ENCODE measurements around the gene CRYL1. TPM values are rescaled to one million over a fixed set of nuclear protein-coding genes. Genes with fewer than 3 reads are reported as not detected.

The CRYL1 gene
- total and polyA plus RNA-seq, 2 of the 13 experiments (the other 11 are each of a cell fraction or from before 2014, with no cell fraction given) = 57.2 to 115 TPM

DNA sequence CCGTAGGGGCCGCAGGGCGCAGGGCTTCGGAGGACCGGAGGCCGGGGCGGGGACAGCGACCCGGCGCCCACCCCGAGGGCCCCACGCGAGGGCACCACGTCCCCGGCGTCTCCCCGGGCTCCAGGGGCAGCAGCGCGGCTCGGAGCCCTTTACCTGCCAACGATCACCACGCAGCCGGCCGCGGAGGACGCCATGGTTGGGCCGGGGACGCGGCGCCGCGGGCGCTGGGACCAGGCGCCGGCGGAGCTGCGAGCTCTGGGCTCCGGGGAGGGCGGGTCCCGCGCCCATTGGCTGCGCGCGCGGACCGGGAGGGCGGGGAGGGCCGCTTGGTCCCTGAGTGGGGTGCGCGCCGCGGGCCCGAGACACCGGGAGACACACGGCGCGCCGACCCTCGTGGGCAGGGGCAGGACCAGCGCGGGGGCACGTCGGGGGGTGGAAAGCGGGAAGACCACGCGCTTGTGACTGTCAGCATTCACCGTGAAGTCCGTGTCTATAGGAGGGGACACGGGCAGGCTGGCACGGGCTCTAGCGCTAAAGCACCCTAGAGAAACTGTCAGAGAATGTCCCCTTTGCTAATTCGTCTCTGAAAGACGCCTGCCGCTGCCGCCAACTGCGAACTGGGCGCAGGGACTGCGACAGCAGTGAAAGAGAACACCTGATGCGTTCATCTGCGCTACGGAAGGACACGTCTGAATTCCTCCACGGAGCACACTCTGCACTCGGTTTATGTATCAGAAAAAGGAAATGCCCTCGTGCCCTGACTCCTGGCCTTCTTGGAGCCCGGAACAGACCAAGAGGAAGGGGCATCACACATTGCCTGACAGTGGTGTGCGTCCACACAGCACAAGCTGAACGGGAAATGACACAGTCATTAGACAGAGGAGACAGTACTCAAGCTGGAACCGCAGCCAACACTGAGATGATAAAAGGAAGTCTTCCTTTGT is at the start of gene CRYL1 (continued):
- TF ChIP-seq ZHX2 (IDR thresholded peaks at IDR 0.05; ENCODE audit: low read depth) (peak; percentile 34; the same call in 1 of the 2 replicates), ZHX2 (CRISPR knock-in tag; IDR thresholded peaks at IDR 0.05; ENCODE audit: borderline replicate concordance) (0 out of 2 replicates have a peak, but pooled peaks have one; percentile 25), ZNF367 (CRISPR knock-in tag; IDR thresholded peaks at IDR 0.05; ENCODE audit: borderline replicate concordance) (no peak), ZNF570 (CRISPR knock-in tag; IDR thresholded peaks at IDR 0.05; ENCODE audit: borderline replicate concordance) (no peak), ZNF563 (CRISPR knock-in tag; IDR thresholded peaks at IDR 0.05) (peak; percentile 86), ASH2L (IDR thresholded peaks at IDR 0.05; ENCODE audit: insufficient read length, low read depth, low read length) (peak; percentile 80), ZNF784 (CRISPR knock-in tag; IDR thresholded peaks at IDR 0.05; ENCODE audit: borderline replicate concordance) (peak; percentile 16; the same call in 1 of the 2 replicates), ZNF121 (CRISPR knock-in tag; IDR thresholded peaks at IDR 0.05) (no peak), BATF2 (CRISPR knock-in tag; IDR thresholded peaks at IDR 0.05) (no peak), EED (CRISPR knock-in tag; IDR thresholded peaks at IDR 0.05) (0 out of 2 replicates have a peak, but pooled peaks have one; percentile 45), TRIM24 (CRISPR knock-in tag; IDR thresholded peaks at IDR 0.05) (no peak), HOMEZ (CRISPR knock-in tag; IDR thresholded peaks at IDR 0.05; ENCODE audit: low read depth) (no peak), GABPB1 (CRISPR knock-in tag; IDR thresholded peaks at IDR 0.05) (peak; percentile 58), ZGPAT (CRISPR knock-in tag; IDR thresholded peaks at IDR 0.05) (0 out of 2 replicates have a peak, but pooled peaks have one; percentile 19)
- TF ChIP-seq, protein P1, sequence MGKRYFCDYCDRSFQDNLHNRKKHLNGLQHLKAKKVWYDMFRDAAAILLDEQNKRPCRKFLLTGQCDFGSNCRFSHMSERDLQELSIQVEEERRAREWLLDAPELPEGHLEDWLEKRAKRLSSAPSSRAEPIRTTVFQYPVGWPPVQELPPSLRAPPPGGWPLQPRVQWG (CRISPR knock-in tag; IDR thresholded peaks at IDR 0.05; ENCODE audit: borderline replicate concordance, low read depth) = no peak

All from HepG2 (cell line).